Measurements from ENCODE around the gene CHCHD3. TPM values are rescaled to one million over a fixed set of nuclear protein-coding genes. Genes with fewer than 3 reads are reported as not detected.

CHCHD3 gene
- total and polyA plus RNA-seq, 4 donors: 25.5 to 37.8 (median 31.8) TPM

- WGBS: 86% methylated on average over 4 of the region's 4 CpGs
Observed at GRCh38 chr7:132778761-132779160, 303.1 kb downstream of the CHCHD3 start.

GRCh38 chr7:132777956-132778355 lies 303.9 kb downstream of the CHCHD3 start:
- 91% methylated on average over 4 of the region's 4 CpGs for WGBS
- Histone ChIP-seq H3K9ac (ENCODE audit: low read depth in 1 of 2, low read length in 2 of 2) (no peak overlapping the region), H3K27me3 (ENCODE audit: control insufficient read depth in 4 of 4, insufficient read depth in 4 of 4, low read length in 3 of 4) (no peaks in the 10 kb centered on the region), H3K4me3 (ENCODE audit: low read depth in 1 of 3, low read length in 3 of 3) (no peak overlapping the region), H3K27ac (ENCODE audit: low read depth in 1 of 2, low read length in 2 of 2) (no peak overlapping the region), H3K4me1 (ENCODE audit: control insufficient read depth in 4 of 4, insufficient read depth in 4 of 4, low read length in 3 of 4) (no peaks in the 10 kb centered on the region), H3K9me3 (ENCODE audit: control insufficient read depth in 4 of 4, low read length in 3 of 4) (no peaks in the 10 kb centered on the region), H3K36me3 (ENCODE audit: control insufficient read depth in 4 of 4, insufficient read depth in 3 of 4, low read depth in 1 of 4, low read length in 3 of 4) (no peaks in the 10 kb centered on the region)
- DNase-seq (ENCODE audit: low spot score): no peak
- no peak for TF ChIP-seq HNF4A (conservative IDR thresholded peaks at IDR 0.05)
- TF ChIP-seq FOXA1 (IDR thresholded peaks at IDR 0.05): no peak
- no peak for TF ChIP-seq ZBTB33 (IDR thresholded peaks at IDR 0.05)
- TF ChIP-seq RAD21 (IDR thresholded peaks at IDR 0.05): no peak

More at GRCh38 chr7:132778761-132779160, 303.1 kb downstream of the CHCHD3 start:
- Histone ChIP-seq H3K4me1 (ENCODE audit: control insufficient read depth in 4 of 4, insufficient read depth in 4 of 4, low read length in 3 of 4) (no peaks in the 10 kb centered on the region), H3K4me3 (ENCODE audit: low read depth in 1 of 3, low read length in 3 of 3) (no peak overlapping the region), H3K9ac (ENCODE audit: low read depth in 1 of 2, low read length in 2 of 2) (no peak overlapping the region), H3K27me3 (ENCODE audit: control insufficient read depth in 4 of 4, insufficient read depth in 4 of 4, low read length in 3 of 4) (no peaks in the 10 kb centered on the region), H3K27ac (ENCODE audit: low read depth in 1 of 2, low read length in 2 of 2) (no peak overlapping the region), H3K9me3 (ENCODE audit: control insufficient read depth in 4 of 4, low read length in 3 of 4) (no peaks in the 10 kb centered on the region), H3K36me3 (ENCODE audit: control insufficient read depth in 4 of 4, insufficient read depth in 3 of 4, low read depth in 1 of 4, low read length in 3 of 4) (no peaks in the 10 kb centered on the region)
- DNase-seq (ENCODE audit: low spot score): no peak
- TF ChIP-seq REST (IDR thresholded peaks at IDR 0.05): no peak

GRCh38 chr7:132777414-132777813 lies 304.5 kb downstream of the CHCHD3 start:
- Histone ChIP-seq H3K27ac (ENCODE audit: low read depth in 1 of 2, low read length in 2 of 2) (no peak overlapping the region), H3K4me3 (ENCODE audit: low read depth in 1 of 3, low read length in 3 of 3) (no peak overlapping the region), H3K4me1 (ENCODE audit: control insufficient read depth in 4 of 4, insufficient read depth in 4 of 4, low read length in 3 of 4) (no peaks in the 10 kb centered on the region), H3K9ac (ENCODE audit: low read depth in 1 of 2, low read length in 2 of 2) (no peak overlapping the region), H3K9me3 (ENCODE audit: control insufficient read depth in 4 of 4, low read length in 3 of 4) (no peaks in the 10 kb centered on the region), H3K36me3 (ENCODE audit: control insufficient read depth in 4 of 4, insufficient read depth in 3 of 4, low read depth in 1 of 4, low read length in 3 of 4) (no peaks in the 10 kb centered on the region), H3K27me3 (ENCODE audit: control insufficient read depth in 4 of 4, insufficient read depth in 4 of 4, low read length in 3 of 4) (no peaks in the 10 kb centered on the region)
- no peak for DNase-seq (ENCODE audit: low spot score)
- 81% methylated on average over 7 of the region's 7 CpGs for WGBS
- TF ChIP-seq ATF3 (IDR thresholded peaks at IDR 0.05) (no peak), RXRA (IDR thresholded peaks at IDR 0.05) (no peak), NR2F2 (IDR thresholded peaks at IDR 0.05) (no peak), CTCF (IDR thresholded peaks at IDR 0.05; ENCODE audit: low read depth, low read length, missing input control) (no peak), TAF1 (conservative IDR thresholded peaks at IDR 0.05) (no peak), RAD21 (IDR thresholded peaks at IDR 0.05) (no peak), MAX (IDR thresholded peaks at IDR 0.05) (no peak), EGR1 (IDR thresholded peaks at IDR 0.05; ENCODE audit: low read depth in 2 of 2) (no peak), YY1 (IDR thresholded peaks at IDR 0.05) (no peak), SP1 (IDR thresholded peaks at IDR 0.05) (no peak), REST (IDR thresholded peaks at IDR 0.05) (no peak), ZBTB33 (IDR thresholded peaks at IDR 0.05) (no peak)

Data from liver (tissue), 9 donors.